HepG2 (cell line): Measurements from ENCODE around the gene KCNS1. TPM values are rescaled to one million over a fixed set of nuclear protein-coding genes. Genes with fewer than 3 reads are reported as not detected.

Experiments
- ATAC-seq: fragments of 200-7000 bp; cut with Tn5 transposase; 3 replicates; pipeline ENCODE4 v1.9.1; 2020; ENCODE audit warnings: mild to moderate bottlenecking, moderate library complexity
- BruUV-seq: library from RNA; stranded (reverse); fragments of 400-500 nt; replicated peaks from 2 replicates; lab custom pipeline; 2021; lab: Mats Ljungman, UMichigan
- CTCF ChIA-PET: fragments of 300-600 bp; formaldehyde crosslinking; extraction: SDS; loops from one replicate; lab custom pipeline; 2021; ENCODE audit warnings: low total read pairs, inconsistent platforms, low intra/inter-chr PET ratio; lab: Yijun Ruan, JAX
- POLR2A ChIA-PET: fragments of 350-600 bp; sonication (Branson Sonifier 250); formaldehyde crosslinking; loops from one replicate; lab custom pipeline; 2020; ENCODE audit warnings: antibody characterized with exemption, inconsistent platforms; lab: Yijun Ruan, JAX
- DNase-seq: peaks from one replicate; pipeline ENCODE4 v3.0.0-alpha.2; 2015; ENCODE audit warnings: low spot score
- FAIRE-seq: peaks from 3 replicates; lab custom pipeline; 2011; peaks lifted over from hg19 to GRCh38; lab: Jason Lieb, UNC
- H2AFZ ChIP-seq: one replicate; pipeline ENCODE4 v1.6.1; 2011; ENCODE audit warnings: low read length, inconsistent platforms
- H3K27ac ChIP-seq: fragments of 300-600 bp; 3 replicates; pipeline ENCODE4 v1.8.0; 2011; ENCODE audit warnings: mixed run types, mild to moderate bottlenecking, mixed read lengths, low read length, inconsistent platforms; ENCODE audit not compliant: insufficient read depth; ENCODE audit errors: extremely low read length
- H3K27me3 ChIP-seq, 2 experiments: fragments of 200-600 bp in 1 of 2; 2 replicates in 1 of 2; 3 replicates in 1 of 2; pipeline versions ENCODE4 v1.6.0 to v1.8.0; 2011; ENCODE audit warnings: low read length in 2 of 2, mild to moderate bottlenecking in 2 of 2, moderate library complexity in 2 of 2, inconsistent platforms in 1 of 2; ENCODE audit not compliant: insufficient read depth in 2 of 2, control insufficient read depth in 1 of 2
- H3K36me3 ChIP-seq, 2 experiments: fragments of 200-600 bp in 1 of 2; replicated peaks in 1 of 2; 2 replicates in 1 of 2; 3 replicates in 1 of 2; pipeline versions ENCODE4 v1.5.1 to v1.8.0; 2011; ENCODE audit warnings: low read length in 2 of 2, inconsistent platforms in 1 of 2; ENCODE audit not compliant: insufficient read depth in 2 of 2, control insufficient read depth in 1 of 2
- H3K4me1 ChIP-seq: 2 replicates; pipeline ENCODE4 v1.5.1; 2012; ENCODE audit warnings: low read length, inconsistent platforms; ENCODE audit not compliant: insufficient read depth
- H3K4me2 ChIP-seq: 2 replicates; pipeline ENCODE4 v1.6.0; 2011; ENCODE audit warnings: low read depth, low read length, inconsistent platforms
- H3K4me3 ChIP-seq, 3 experiments: fragments of 200-600 bp in 1 of 3; sonication (generic), shearing (Covaris generic) in 1 of 3; replicated peaks in 1 of 3; 2 replicates each; pipeline ENCODE4 v1.5.1; 2011 to 2016; ENCODE audit warnings: low read length in 3 of 3, inconsistent platforms in 2 of 3, low read depth in 2 of 3, mild to moderate bottlenecking in 2 of 3, control low read depth in 1 of 3, mixed read lengths in 1 of 3; ENCODE audit not compliant: insufficient read depth in 1 of 3
- H3K79me2 ChIP-seq: one replicate; pipeline ENCODE4 v1.6.1; 2011; ENCODE audit warnings: low read length, inconsistent platforms; ENCODE audit not compliant: insufficient read depth
- H3K9ac ChIP-seq: 2 replicates; pipeline ENCODE4 v1.6.0; 2011; ENCODE audit warnings: mild to moderate bottlenecking, low read depth, low read length, inconsistent platforms; ENCODE audit not compliant: insufficient read depth
- H3K9me3 ChIP-seq: 2 replicates; pipeline ENCODE4 v1.5.1; 2012; ENCODE audit warnings: mild to moderate bottlenecking, low read length
- H4K20me1 ChIP-seq: 2 replicates; pipeline ENCODE4 v1.6.0; 2011; ENCODE audit warnings: inconsistent platforms, mild to moderate bottlenecking, low read length, moderate library complexity; ENCODE audit not compliant: insufficient read depth
- AGO2 ChIP-seq: fragments of 200-400 bp; formaldehyde crosslinking; optimal IDR thresholded peaks from 2 replicates; pipeline ENCODE3; 2017; ENCODE audit warnings: mild to moderate bottlenecking, low read depth, low read length, moderate library complexity
- ESRRA ChIP-seq: sonication (generic); formaldehyde crosslinking; IDR thresholded peaks from 2 replicates; pipeline ENCODE4 v1.5.1; 2020; ENCODE audit warnings: mild to moderate bottlenecking, low read depth, missing genetic modification reagents
- HES4 ChIP-seq: sonication (generic); formaldehyde crosslinking; IDR thresholded peaks from 2 replicates; pipeline ENCODE4 v1.9.0; 2021; ENCODE audit warnings: mild to moderate bottlenecking, missing genetic modification reagents, borderline replicate concordance
- IKZF4 ChIP-seq: sonication (generic); formaldehyde crosslinking; IDR thresholded peaks from 2 replicates; pipeline ENCODE4 v1.5.1; 2020; ENCODE audit warnings: borderline replicate concordance, mild to moderate bottlenecking, low read depth, missing genetic modification reagents; ENCODE audit errors: not compliant biosample characterization
- ISL2 ChIP-seq: sonication (generic); formaldehyde crosslinking; IDR thresholded peaks from 2 replicates; pipeline ENCODE4 v1.5.0; 2020; ENCODE audit warnings: missing genetic modification reagents
- MIXL1 ChIP-seq: IDR thresholded peaks from 2 replicates; pipeline ENCODE4 v1.6.1; 2016
- MYNN ChIP-seq: sonication (generic); formaldehyde crosslinking; IDR thresholded peaks from 2 replicates; pipeline ENCODE4 v1.4.0; 2020; ENCODE audit warnings: mild to moderate bottlenecking, low read depth, missing genetic modification reagents
- NR1H2 ChIP-seq: sonication (generic); formaldehyde crosslinking; IDR thresholded peaks from 2 replicates; pipeline ENCODE4 v1.8.1; 2022; ENCODE audit warnings: low read depth, missing genetic modification reagents, borderline replicate concordance
- SALL2 ChIP-seq: sonication (generic); formaldehyde crosslinking; IDR thresholded peaks from 2 replicates; pipeline ENCODE4 v1.8.1; 2023; ENCODE audit warnings: mild to moderate bottlenecking, missing genetic modification reagents, inconsistent platforms
- SMAD1 ChIP-seq: sonication (generic); formaldehyde crosslinking; IDR thresholded peaks from 2 replicates; pipeline ENCODE4 v1.4.0; 2020; ENCODE audit warnings: missing genetic modification reagents, low read depth, mild to moderate bottlenecking, borderline replicate concordance
- TOE1 ChIP-seq: sonication (generic); formaldehyde crosslinking; IDR thresholded peaks from 2 replicates; pipeline ENCODE4 v1.4.0; 2020; ENCODE audit warnings: mild to moderate bottlenecking, missing genetic modification reagents
- ZNF121 ChIP-seq: sonication (generic); formaldehyde crosslinking; IDR thresholded peaks from 2 replicates; pipeline ENCODE4 v1.5.0; 2020; ENCODE audit warnings: mild to moderate bottlenecking, missing genetic modification reagents
- ZNF558 ChIP-seq: sonication (generic); formaldehyde crosslinking; IDR thresholded peaks from 2 replicates; pipeline ENCODE4 v1.9.0; 2022; ENCODE audit warnings: mild to moderate bottlenecking, missing genetic modification reagents, borderline replicate concordance
- ZNF724P ChIP-seq: sonication (generic); formaldehyde crosslinking; IDR thresholded peaks from 2 replicates; pipeline ENCODE4 v1.8.0; 2022; ENCODE audit warnings: missing genetic modification reagents, borderline replicate concordance
- WGBS: methylation state at CpG from one replicate; pipeline ENCODE4 v1.1.6; 2017; ENCODE audit warnings: low lambda C conversion rate; 5-methylcytosine and 5-hydroxymethylcytosine counted together
- in situ Hi-C: cut with HindIII; loops from 2 replicates; pipeline ENCODE4 v1.10.0; 2017; ENCODE audit warnings: low pct_unique_long_range_greater_than_20kb; ENCODE audit not compliant: extremely low pct_ligation_motif_present
- intact Hi-C: fragments of 100-400 bp; cut with micrococcal nuclease; formaldehyde crosslinking; loops from one replicate; pipeline ENCODE4 v1.10.0; 2022; ENCODE audit not compliant: unreplicated experiment
- polyA plus RNA-seq, 8 experiments: library from polyadenylated mRNA; depleted of rRNA in 3 of 8; stranded (reverse) in 7 of 8; unstranded in 1 of 8; fragments of >200 nt; fragmentation: Illumina TruSeq in 4 of 8; extraction: Trizol in 4 of 8; gene quantifications; 2 replicates each; pipeline versions ENCODE4 v1.2.1 to v1.2.3, GENCODE V29; 2011 to 2016; ENCODE audit warnings: low read depth in 4 of 8, missing spikeins in 1 of 8, mixed read lengths in 1 of 8; ENCODE audit not compliant: insufficient read depth in 1 of 8
- total RNA-seq, 5 experiments: library from RNA; depleted of rRNA; stranded (reverse); fragments of >200 nt; fragmentation: Illumina TruSeq; extraction: Trizol; gene quantifications; 2 replicates each; pipeline ENCODE4 v1.2.3, GENCODE V29; 2016; ENCODE audit warnings: low read depth in 1 of 5
- TF ChIP-seq, protein P1 (sequence below): sonication (generic); formaldehyde crosslinking; IDR thresholded peaks from 2 replicates; pipeline ENCODE4 v1.5.1; 2020; ENCODE audit warnings: missing genetic modification reagents, mild to moderate bottlenecking, borderline replicate concordance
- TF ChIP-seq, protein P2 (sequence below): sonication (generic); formaldehyde crosslinking; conservative IDR thresholded peaks from 2 replicates; pipeline ENCODE4 v1.8.0; 2022; ENCODE audit warnings: low read depth, missing genetic modification reagents
- TF ChIP-seq, protein P3 (sequence below): sonication (generic); formaldehyde crosslinking; IDR thresholded peaks from 2 replicates; pipeline ENCODE4 v1.5.0; 2020; ENCODE audit warnings: mild to moderate bottlenecking, missing genetic modification reagents
- TF ChIP-seq, protein P4 (sequence below): sonication (generic); formaldehyde crosslinking; IDR thresholded peaks from 2 replicates; pipeline ENCODE4 v1.4.0; 2020; ENCODE audit warnings: mild to moderate bottlenecking, missing genetic modification reagents

Gene KCNS1
- total and polyA plus RNA-seq, 2 of the 13 experiments (the other 11 are each of a cell fraction or from before 2014, with no cell fraction given) = 0.03 TPM; not detected in 1

DNA sequence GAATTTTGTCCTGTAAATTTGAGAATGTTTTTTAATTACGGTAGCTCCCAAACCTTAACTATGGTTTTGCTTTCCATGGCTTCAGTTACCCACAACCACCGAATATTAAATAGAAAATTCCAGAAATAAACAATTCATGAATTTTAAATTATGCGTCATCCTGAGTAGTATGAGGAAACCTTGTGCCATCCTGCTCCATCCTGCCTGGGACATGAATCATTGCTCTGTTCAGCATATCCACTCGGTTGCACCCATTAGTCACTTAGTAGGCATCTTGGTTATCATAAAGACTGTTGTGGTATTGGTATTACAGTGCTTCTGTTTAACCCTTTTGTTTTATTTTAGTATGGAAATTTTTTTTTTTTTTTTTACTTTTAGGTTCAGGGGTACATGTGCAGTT lies 39.7 kb downstream of the KCNS1 start:
- Histone ChIP-seq H2AFZ (no peak overlapping the region), H3K4me1 (0 out of 2 replicates have a peak, but pooled peaks cover 5% of the 10 kb centered on the region), H3K27ac (no peak overlapping the region), H3K9me3 (no peaks in the 10 kb centered on the region), H3K79me2 (no peaks in the 10 kb centered on the region), H3K36me3 (peaks cover 3 to 17% of the 10 kb centered on the region in 2 experiments), H3K4me3 (no peak overlapping the region), H3K27me3 (no peaks in the 10 kb centered on the region), H4K20me1 (no peaks in the 10 kb centered on the region), H3K4me2 (no peak overlapping the region), H3K9ac (no peak overlapping the region)
- 90% methylated on average over 4 of the region's 4 CpGs for WGBS
- BruUV-seq = no TSS peak
- DNase-seq = no peak
- ATAC-seq = no peak
- FAIRE-seq = no peak
- CTCF ChIA-PET = no interaction called here
- in situ Hi-C loops = no loop called here
- POLR2A ChIA-PET = no interaction called here
- TF ChIP-seq ESRRA (CRISPR knock-in tag) (no peak), ZNF724P (CRISPR knock-in tag) (no peak), TOE1 (CRISPR knock-in tag) (no peak), MIXL1 (CRISPR knock-in tag) (no peak), NR1H2 (no peak), HES4 (CRISPR knock-in tag) (no peak), SALL2 (no peak), ZNF558 (no peak), ISL2 (no peak), IKZF4 (no peak), MYNN (CRISPR knock-in tag) (no peak), AGO2 (no peak), ZNF121 (CRISPR knock-in tag) (no peak), SMAD1 (CRISPR knock-in tag) (no peak)
- TF ChIP-seq, protein P1, sequence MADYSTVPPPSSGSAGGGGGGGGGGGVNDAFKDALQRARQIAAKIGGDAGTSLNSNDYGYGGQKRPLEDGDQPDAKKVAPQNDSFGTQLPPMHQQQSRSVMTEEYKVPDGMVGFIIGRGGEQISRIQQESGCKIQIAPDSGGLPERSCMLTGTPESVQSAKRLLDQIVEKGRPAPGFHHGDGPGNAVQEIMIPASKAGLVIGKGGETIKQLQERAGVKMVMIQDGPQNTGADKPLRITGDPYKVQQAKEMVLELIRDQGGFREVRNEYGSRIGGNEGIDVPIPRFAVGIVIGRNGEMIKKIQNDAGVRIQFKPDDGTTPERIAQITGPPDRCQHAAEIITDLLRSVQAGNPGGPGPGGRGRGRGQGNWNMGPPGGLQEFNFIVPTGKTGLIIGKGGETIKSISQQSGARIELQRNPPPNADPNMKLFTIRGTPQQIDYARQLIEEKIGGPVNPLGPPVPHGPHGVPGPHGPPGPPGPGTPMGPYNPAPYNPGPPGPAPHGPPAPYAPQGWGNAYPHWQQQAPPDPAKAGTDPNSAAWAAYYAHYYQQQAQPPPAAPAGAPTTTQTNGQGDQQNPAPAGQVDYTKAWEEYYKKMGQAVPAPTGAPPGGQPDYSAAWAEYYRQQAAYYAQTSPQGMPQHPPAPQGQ (CRISPR knock-in tag) = no peak
- TF ChIP-seq, protein P2, sequence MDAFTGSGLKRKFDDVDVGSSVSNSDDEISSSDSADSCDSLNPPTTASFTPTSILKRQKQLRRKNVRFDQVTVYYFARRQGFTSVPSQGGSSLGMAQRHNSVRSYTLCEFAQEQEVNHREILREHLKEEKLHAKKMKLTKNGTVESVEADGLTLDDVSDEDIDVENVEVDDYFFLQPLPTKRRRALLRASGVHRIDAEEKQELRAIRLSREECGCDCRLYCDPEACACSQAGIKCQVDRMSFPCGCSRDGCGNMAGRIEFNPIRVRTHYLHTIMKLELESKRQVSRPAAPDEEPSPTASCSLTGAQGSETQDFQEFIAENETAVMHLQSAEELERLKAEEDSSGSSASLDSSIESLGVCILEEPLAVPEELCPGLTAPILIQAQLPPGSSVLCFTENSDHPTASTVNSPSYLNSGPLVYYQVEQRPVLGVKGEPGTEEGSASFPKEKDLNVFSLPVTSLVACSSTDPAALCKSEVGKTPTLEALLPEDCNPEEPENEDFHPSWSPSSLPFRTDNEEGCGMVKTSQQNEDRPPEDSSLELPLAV = no peak
- TF ChIP-seq, protein P3, sequence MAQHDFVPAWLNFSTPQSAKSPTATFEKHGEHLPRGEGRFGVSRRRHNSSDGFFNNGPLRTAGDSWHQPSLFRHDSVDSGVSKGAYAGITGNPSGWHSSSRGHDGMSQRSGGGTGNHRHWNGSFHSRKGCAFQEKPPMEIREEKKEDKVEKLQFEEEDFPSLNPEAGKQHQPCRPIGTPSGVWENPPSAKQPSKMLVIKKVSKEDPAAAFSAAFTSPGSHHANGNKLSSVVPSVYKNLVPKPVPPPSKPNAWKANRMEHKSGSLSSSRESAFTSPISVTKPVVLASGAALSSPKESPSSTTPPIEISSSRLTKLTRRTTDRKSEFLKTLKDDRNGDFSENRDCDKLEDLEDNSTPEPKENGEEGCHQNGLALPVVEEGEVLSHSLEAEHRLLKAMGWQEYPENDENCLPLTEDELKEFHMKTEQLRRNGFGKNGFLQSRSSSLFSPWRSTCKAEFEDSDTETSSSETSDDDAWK (CRISPR knock-in tag) = no peak
- TF ChIP-seq, protein P4, sequence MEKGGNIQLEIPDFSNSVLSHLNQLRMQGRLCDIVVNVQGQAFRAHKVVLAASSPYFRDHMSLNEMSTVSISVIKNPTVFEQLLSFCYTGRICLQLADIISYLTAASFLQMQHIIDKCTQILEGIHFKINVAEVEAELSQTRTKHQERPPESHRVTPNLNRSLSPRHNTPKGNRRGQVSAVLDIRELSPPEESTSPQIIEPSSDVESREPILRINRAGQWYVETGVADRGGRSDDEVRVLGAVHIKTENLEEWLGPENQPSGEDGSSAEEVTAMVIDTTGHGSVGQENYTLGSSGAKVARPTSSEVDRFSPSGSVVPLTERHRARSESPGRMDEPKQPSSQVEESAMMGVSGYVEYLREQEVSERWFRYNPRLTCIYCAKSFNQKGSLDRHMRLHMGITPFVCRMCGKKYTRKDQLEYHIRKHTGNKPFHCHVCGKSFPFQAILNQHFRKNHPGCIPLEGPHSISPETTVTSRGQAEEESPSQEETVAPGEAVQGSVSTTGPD = no peak
- intact Hi-C loops = no loop called here
